GM21381 (cell line): Measurements from ENCODE around the gene ZNF423.

Experiments
- ATAC-seq: cut with Tn5 transposase; IDR thresholded peaks from one replicate; pipeline ENCODE4 v1.9.1; 2021; ENCODE audit warnings: mild to moderate bottlenecking, moderate library complexity; ENCODE audit not compliant: unreplicated experiment

The ZNF423 gene

DNA sequence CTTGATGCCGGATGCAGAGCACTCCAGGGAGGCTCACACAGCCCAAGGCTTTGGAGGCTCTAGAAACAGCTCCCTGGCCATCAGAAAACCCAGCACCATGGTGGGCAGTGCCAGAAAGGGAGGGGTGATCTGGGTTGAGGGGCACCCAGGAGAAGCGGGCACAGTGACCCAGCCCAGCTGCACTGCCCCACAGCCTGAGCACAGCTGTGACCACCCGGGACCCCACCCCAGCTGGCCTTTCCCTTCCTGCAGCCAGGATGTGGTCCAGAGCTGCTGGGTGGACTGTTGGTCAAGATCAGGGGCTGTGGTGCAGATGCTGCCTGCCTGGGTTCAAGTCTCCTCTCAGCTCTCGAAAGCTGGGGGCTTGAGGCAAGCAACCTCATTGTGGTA lies 223.1 kb downstream of the ZNF423 start:
- no peak for ATAC-seq

DNA sequence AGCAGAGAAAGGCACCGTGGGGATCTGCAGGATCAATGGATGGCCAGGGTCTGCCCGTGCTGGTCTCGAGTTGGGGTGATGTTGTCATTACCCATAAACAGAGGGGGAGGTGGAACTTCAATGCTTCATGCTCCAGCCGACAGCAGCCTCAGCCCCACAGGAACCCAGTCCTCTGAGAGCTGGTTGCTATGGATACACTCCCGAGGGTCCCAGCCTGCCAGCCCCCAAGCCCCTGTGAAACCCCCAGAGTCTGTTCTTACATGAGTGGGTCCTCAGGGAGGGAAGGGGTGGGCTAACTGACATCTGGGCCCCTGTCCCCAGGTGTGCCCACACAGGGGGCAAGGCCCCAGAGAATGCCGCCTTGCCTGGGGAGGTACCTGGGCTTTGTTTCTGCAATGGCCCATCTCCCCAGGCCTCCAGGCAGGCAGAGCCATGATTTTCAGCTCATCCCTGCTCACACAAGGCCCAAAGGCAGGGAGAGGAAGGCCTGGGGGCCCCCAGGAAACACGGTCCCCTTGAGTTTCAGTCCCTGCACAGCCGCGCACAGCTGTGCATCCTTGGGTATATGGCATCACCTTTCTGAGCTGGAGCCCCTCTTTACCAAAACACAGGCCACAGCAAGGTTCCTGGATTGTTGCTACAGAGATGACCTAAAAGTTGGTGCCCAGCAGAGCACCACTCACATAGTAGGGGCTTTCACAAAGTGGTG lies 223.7 kb downstream of the ZNF423 start:
- ATAC-seq: no peak

DNA sequence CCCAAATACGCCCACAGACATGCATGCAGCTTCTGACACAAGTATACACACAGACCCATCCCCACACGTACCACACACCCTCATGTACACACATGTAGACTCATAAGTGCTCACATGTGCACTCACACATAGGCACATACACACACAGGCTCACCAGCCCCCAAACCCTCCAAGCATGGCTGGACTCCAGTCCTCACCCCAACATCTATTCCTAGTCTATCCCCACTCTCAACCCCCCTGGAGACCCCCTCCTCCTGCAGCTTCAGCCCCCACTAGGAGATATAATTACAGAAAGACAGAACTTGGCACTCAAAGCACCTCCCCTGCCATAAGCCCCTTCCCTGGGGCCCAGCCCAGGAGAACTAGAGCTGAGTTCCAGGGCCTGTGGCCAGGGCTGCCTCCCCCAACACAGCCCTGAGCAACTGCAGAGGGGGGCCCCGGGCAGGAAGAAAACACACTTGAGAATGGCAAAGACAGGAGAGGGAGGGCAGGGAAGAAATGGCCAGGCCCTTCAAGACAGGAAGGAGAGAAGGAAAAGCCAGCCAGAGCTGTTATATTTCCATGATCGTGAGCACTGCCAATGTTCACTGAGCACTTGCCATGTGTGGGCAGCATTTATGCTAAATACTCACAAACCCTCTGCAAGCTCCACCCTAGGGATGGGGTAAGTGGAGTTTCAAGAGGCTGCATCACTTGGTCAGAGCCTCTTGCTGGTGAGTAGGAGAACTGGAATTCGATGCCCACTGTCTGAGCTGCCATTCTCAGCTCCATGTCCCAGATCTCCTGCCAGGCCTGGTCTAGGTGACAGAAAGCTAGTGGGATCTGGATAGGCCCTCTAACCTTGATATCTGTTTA lies 224.5 kb downstream of the ZNF423 start:
- no peak for ATAC-seq

DNA sequence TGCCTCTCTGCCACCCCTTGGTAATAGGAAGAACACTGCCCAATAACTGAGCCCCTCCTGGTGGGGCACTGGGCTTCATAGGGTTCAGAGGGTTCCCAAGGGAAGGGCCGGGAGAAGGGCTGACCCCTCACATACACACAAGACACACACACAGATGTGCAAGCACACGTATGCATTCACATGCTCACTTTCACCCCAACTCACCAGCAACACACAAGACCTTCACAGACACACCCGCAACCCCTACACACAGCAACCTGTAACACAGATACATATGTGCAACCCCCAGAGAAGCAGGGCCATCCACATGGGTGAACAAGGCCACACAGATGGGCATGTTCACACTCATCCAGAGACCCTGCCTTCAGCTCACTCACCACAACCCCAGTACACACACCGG lies 225.1 kb downstream of the ZNF423 start:
- ATAC-seq: no peak

DNA sequence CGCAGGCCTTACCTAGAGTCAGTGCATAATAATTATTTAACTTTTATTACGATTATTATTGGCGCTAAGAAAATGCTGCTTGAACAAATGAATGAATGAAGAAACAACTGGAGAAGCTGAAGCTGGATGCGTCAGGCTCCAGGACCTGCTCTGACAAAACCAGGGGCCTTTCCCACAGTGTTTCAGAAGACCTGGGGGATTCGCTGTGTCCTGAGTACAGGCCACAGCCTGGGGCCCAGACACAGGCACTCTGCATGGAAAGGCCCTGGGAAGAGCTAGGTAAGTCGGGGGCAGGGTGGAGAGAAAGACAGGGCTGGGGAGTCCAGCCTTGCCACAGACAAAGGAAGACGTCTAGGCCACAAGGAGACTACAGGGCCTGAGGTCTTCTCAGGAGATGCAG lies 226.1 kb downstream of the ZNF423 start:
- no peak for ATAC-seq

DNA sequence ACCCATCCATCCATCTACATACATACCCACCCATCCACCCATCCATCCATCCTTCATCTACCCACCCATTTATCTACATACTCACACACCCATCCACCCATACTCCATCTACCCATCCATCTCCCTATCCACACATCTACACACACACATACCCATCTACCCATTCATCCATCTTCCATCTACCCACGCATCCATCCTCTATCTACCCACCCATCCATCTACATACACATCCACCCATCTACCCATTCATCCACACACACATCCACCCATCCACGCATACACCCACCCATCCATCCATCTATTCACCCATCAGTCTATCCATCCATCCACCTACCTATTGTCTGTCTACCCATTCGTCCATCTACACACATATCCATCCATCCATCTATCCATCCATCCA lies 227.8 kb downstream of the ZNF423 start:
- no peak for ATAC-seq

DNA sequence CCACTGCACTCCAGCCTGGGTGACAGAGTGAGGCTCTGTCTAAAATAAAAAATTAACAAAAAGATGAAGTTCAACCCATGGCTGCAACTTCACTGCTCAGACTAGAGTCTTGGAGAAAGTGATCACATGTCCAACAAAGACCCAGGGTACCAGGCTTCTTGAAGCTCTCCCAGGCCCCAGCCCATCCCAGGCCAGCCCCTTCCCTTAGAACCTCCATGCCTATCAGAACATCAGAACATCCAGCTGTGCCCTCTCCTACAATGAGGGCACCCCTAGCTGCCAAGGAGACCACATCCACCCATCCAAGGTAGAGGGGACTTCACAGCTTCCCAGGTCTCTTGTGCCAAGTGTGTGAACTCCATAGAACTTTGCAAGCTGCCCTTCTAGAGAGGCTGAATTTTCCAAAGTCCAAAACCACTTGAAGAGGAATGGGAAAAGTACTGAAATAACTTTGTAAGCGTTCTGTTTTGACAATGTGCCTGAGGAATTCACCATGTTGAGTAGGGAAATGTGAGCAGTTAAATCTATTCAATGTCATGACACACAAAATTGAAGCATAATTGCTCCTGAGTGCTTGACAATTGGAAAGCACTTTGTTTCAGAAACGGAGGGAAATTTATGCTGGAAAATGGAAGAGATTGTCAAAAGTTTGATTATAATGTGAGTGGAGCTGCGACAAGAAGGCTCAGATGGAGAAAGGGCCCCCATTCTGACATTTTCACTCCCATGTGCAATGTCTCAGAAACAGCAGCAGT lies 230.4 kb downstream of the ZNF423 start:
- ATAC-seq: no peak

DNA sequence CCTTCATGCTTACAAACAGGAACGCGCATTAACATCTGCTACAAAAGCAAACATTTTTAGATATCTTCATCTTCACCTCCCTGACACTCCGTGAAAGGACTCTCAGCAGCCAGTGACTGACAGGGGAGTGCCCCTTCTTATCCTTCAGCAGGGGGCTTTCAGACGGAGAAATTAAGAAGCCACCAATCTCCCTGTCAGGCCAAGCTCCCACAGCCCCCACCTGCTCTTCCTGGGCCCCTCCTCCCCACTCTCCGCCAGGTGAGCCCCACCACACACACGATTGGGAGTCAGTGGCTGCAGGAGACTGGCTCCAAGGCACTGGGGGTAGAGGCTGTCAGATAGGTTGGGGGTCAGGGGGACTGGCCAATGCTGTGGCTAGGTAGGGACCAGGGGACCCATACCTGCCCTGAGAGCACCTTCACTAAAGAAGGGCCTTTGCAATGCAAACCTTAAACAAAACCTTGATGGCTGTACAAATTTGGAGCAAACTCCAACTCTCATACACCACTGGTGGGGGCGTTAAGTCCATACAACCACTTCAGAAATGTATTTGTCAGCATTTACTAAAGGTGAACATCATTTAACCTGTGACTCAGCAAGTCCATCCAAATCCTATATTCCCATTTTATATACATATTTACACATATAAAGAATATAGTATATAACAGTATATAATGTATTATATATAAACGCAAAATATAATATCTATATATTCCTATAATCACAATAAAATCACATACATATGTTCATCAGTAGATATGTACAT lies 232.2 kb downstream of the ZNF423 start:
- no peak for ATAC-seq

DNA sequence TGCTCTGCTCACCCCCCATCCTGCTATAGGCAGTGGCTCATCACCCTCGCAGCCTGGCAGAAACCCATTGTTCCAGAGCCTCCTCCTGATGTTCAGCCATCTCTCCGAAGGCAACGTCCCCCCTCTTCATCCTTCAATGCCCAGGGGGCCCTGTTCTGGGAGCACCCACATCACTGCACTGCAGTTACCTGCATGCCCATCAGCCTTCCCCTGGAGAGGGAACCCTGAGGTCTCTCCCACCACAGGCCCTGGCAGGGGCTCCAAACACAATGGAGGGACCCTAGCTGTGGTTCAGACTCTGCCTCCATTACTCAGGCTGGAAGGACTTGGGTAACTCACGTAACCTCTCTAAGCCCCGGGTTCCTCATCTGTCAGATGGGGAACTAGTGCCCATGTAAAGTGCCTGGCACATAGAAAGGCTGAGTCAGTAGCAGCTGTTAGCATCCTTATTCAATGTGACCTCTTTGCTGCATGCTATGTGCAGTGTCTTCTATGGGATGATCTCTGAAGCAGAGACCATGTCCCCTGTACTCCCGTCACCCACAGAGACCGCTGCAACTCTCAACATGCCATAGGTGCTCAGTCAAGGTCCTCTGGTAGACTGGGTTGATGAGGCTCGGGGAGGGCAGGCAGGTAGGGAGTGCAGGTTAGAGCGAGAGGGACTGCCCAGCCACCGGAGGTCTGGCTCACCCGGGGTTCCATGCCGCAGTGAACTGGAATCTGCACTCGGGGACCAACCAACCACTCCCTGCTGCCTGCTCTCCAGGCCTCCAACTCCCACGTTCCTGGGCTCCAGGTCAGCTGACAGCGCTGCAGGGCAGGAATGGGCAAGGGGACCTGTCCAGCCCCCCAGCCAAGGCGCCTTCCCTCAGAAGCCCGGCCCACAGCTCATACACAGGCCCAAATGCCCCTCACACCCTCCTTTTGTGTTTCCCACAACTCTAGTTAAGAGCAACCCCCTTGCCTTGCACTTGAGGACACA lies 233.2 kb downstream of the ZNF423 start:
- no peak for ATAC-seq

DNA sequence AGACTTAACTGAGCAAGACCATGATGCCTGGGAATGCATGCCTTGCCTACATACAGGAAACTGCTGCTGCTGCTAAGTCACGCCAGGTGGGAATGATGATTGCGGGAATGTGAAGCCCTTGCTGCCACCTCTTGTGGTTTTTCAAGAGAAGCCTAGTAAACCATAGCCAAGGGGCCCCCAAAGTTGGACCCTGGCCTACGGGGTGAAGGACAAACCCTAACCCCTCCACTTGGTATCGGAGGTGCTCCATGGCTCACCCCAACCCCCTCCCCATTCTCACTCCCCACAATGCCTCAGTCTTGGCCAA lies 233.9 kb downstream of the ZNF423 start:
- ATAC-seq: no peak

DNA sequence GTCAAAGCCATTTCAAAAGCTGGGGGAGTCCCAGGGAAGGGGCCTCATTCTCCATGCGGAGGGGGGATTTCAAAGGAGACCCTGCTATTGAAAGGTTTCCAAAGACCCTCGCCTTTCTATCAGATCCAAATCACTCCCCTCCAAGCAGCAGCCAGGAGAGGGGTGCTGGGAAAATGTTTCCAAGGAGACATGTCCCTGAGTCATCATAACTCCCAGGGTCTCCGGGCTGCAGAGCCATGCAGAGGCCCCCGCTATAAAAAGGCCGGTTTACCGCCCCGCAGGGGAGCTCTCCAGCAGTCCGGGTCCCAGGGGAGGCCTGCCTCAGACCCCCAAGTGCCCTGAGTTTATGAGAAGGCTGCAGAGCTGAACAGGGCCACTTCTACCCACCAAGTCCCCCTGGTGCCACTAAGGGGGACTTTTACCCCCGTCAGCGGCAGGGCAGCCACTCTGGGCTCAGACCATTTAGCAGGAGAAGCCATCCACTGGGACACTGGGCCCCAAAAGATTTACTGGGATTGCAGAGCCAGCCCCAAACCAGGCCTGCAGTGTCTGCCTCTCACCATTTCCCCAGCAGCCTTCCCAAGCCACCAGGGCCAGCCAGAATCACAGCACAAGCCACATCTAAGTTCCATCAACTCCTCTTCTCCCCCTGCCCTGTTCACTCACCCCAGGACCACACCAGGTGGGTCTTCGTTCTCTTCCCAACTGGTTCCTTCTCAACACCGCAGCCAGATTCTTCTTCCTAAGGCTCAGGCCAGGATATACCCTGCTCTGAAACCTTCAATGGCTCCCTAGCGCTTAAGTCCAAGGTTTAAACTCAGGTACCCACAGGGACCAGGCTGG lies 234.4 kb downstream of the ZNF423 start:
- ATAC-seq: no peak

DNA sequence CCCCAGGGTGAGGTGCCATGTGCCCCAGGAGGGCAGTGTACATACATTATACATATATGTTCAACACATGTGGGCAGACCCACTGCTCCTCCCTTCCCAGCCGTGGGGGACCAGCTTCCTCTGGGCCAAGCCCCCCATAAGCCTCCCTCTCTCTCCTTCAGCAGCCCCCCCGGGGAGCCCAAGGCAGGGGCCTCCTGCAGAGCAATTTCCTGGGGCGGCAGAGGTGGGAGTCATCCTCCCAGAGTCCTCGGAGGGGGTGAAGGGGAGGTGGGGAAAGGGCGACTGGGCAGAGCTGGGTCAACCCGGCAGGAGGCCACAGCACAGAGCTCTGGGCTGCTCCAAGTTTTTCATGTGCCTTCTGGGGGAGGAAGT lies 235.1 kb downstream of the ZNF423 start:
- no peak for ATAC-seq

DNA sequence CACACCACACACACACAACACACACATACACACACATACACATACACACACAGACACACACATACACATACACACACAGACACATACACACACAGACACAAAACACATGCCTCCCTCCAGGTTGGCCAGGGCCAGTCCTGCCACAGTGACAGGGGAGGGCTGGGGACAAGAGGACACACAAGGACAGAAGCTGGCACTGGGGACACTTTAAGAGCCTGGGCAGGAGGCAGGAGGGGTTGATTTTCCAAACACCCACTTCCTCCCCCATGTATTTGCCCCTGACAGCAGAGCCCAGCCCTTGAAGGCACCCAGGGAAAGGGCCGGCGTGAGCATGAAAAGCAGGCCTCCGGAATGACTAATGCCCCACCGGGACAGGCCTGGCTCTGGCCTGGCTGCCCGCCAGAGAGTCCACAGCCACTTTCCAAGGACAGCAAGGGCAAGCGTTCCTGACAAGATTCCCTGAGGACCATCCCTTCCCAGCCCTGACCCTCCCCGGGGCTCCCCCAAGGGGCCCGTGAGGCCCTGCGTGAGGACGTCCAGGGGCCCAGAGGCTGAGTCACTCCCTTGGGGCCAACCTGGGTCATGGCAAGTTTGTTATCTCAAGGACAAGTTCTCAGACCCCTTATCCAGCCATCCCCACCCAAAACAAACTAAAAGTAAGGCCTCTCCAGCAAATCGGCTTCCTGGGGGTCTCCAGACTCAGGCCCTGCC lies 235.6 kb downstream of the ZNF423 start:
- no peak for ATAC-seq

DNA sequence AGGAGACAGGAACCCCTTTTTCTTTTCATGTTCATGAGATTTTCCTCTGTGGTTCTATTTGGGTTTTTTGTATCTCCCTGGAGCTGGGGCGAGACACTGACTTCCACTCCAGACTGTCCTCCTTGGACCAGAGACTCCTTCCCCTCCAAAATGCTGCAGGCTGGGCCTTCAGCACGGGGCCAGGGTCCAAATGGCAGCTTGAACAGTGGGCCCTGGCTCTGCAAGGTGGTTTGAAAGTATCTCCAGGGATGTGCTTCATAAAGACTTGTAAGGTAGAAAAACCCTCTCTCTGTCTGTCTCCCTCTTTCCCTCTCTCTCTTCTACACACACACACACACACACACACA lies 236.1 kb downstream of the ZNF423 start:
- no peak for ATAC-seq

DNA sequence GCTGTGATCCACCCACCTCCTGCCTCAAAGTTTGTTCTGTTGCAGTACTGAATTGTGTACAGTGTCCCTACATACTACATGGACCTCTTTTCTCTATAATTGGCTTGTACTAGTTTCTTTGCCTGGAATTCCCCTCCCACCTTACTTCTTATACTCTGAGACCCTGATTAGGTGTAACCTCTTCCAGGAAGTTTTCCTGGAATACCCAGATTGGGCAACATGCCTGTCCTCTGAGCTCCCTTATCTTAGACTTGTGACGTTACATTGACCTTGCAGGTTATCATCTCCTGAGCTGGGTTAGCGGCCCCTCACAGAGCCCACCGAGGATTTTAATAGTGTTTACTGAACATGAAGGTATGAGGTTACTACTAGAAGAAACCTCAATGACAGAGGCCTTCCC lies 237.0 kb downstream of the ZNF423 start:
- no peak for ATAC-seq

DNA sequence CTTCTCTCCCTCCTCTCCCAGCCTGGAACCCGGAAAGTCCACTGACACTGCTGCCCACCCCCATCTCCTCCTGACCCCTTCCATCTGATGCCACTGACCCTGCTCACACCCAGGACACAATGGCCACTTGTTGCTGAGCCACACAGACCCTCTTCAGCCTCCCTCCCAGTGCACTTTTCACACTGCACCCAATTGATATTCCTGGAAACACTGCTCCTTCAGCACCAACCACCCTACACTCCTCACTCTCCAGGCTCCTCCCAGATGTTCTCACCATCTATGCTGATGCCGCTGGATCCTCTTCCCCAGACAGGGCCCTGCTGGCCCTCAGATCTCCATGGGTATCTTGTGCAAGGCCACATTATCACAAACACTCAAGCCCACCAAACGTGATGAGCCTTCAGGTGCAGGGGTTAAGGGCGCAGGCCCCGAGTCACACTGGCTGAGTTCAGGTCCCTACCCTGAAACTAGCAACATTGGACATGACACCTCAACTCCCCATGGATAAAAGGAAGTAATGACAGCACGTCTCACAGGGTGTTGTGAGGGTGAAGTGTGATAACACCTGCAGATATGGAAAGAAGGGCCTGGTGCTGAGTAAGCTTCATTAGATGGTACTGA lies 238.1 kb downstream of the ZNF423 start:
- ATAC-seq: no peak

DNA sequence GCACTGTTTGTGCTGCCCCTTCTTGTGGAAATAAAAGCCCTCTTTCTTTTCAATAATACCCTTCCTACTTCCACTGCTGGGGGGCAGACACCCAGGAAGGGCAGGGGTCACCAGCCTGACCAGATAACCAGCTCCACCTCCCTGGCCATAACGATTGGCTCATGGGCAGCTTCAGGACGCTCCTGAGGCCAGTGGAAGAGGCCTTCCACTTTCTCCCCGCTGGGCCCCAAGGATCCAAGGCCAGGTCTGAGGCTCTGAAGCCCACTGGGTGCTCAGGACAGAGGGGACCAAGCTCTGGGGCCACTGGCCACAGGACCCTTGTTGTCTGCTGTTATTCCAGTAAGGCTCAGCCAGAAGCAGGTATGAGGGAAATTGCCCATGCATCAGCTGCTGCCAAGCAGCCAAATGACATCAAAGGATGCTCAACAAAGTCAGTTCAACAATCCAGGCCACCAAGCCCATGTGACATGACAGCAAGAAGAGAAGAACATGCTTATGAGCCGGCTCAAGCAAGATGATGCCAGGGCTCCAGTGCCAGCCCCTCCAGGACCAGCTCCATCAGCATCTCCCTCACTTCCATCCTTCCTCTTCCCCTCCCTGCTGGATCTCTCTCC lies 238.8 kb downstream of the ZNF423 start:
- ATAC-seq: no peak

DNA sequence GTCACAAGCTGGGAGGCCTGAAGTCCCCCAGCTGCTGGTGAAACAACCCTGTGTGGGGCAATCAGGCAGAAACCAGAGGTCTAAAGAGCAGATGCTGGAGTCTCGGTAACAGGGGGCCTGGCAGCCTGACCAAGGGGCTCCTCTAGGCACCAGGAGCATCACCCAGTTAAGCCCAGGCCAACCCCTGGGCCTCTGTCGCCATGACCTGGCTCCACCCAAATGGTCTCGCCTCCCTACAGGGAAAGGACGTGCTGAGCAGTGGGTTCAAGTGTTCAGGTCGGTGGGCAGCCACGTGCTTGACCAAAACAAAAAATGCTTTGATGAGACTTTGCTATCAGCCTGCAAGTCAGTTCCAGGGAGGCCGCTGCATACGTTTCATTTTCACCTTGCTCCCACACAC lies 240.3 kb downstream of the ZNF423 start:
- no peak for ATAC-seq
